Measurements from ENCODE around the gene ERP29.
A peak's percentile ranks its signal among the peaks of the same experiment; 100 is the strongest.
"Not testable (repeated sequence)": the region's sequence is repeated elsewhere in the genome, so short reads cannot be mapped to it uniquely, and the experiment has no call there.

ERP29 gene

DNA sequence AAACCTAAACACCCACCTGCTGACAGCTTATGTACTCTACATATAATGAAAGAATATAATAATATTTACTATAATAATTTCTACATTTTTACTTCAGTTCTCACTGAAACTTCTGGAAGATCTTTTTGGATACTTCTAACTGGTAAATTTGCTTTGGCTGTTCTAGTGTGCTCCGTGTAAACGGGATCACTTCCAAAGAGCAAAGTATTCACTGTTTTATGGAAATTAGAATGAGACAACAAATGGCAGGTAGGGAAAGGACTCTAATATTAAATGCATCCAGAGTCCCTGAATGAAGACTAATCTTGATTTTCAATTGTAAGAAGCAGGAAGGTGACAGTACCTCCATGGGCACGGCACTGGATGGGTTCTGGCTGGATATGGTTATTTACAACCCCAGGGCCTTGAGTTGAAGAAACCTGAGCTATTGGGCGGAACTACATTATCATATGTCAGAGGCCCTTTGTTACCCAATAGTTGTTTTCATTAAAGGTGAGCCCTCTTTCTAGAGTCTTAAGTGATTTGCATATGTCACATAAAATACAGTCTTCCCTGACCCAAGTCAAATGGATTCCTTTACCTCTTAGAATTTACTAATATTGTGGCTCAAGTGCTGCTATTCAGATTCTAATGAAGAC lies 10.7 kb downstream of the ERP29 start:
- peak overlapping the region; percentile 41 for H3K27ac ChIP-seq
- TF ChIP-seq ZFX (IDR thresholded peaks at IDR 0.05; ENCODE audit: borderline replicate concordance), result no peak
- TF ChIP-seq, protein P1, sequence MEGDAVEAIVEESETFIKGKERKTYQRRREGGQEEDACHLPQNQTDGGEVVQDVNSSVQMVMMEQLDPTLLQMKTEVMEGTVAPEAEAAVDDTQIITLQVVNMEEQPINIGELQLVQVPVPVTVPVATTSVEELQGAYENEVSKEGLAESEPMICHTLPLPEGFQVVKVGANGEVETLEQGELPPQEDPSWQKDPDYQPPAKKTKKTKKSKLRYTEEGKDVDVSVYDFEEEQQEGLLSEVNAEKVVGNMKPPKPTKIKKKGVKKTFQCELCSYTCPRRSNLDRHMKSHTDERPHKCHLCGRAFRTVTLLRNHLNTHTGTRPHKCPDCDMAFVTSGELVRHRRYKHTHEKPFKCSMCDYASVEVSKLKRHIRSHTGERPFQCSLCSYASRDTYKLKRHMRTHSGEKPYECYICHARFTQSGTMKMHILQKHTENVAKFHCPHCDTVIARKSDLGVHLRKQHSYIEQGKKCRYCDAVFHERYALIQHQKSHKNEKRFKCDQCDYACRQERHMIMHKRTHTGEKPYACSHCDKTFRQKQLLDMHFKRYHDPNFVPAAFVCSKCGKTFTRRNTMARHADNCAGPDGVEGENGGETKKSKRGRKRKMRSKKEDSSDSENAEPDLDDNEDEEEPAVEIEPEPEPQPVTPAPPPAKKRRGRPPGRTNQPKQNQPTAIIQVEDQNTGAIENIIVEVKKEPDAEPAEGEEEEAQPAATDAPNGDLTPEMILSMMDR (IDR thresholded peaks at IDR 0.05), result no peak

DNA sequence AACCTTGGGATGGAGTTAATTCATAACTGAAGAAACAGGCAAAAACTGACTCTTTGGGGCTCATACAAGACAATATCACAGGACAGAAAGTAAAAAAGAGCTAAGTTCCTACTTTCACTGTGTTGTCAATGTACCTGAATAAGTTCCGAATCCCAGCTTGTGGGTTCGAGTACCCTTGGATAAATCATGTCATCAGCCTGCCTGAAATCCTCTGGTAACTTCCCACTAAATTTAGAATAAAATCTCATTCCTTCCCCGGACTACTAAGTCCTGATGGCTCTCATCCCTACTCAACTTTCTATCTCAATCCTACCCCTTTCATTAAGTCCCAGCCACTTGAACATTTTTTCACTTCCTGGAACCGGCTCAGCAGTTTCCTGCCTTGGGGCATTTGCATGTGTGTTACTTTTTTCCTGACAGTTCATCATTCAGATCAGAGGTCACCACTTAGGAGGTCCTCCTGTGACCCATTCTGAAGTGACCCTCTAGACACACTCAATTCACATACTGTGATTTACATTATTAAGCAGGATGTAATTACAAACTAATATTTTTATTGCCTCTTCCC lies 12.7 kb downstream of the ERP29 start:
- peak overlapping the region; percentile 20 for H3K27ac ChIP-seq
- TF ChIP-seq ZFX (IDR thresholded peaks at IDR 0.05; ENCODE audit: borderline replicate concordance), result no peak
- TF ChIP-seq, protein P1 (IDR thresholded peaks at IDR 0.05), result no peak

DNA sequence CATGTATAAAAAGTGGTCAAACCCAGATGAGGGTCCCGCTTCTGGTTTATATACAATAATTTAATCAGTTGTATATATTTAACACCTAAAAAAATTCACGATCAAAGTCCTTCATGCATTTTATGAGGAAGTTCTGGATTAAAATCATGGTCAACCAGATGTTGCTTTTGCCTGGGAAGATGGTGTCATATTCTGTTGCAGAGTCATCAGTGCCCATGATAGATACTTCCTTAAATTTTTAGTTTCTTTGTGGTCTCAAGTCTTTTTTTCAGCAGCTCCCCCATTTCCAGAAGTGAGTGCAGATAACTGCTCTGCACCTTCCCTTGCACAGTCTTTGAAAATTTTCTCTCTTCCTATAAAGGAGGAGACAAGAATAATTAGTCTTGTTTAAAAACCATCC lies 16.1 kb downstream of the ERP29 start:
- no peak overlapping the region for H3K27ac ChIP-seq
- no peak for TF ChIP-seq ZFX (IDR thresholded peaks at IDR 0.05; ENCODE audit: borderline replicate concordance)
- TF ChIP-seq, protein P1 (IDR thresholded peaks at IDR 0.05), result no peak

DNA sequence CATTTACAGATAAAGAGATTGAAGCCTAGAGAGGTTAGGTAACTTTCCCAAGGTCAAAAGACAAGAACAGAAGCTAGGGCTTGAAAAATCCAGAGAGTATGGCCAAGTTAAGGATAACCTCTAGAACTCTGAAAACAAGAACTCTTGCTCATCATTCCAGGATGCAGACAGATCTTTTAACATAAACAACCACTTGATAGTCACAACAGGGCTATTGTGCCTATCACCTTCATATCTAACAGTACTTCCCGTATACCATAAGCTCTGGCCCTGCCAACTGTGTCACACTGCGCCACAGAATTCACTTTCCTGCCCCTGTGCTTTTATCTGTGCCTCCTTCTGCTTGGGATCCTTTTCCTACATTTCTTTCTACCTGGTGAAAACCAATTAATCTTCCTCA lies 18.2 kb downstream of the ERP29 start:
- no peak for TF ChIP-seq ZFX (IDR thresholded peaks at IDR 0.05; ENCODE audit: borderline replicate concordance)
- TF ChIP-seq, protein P1 (IDR thresholded peaks at IDR 0.05), result no peak
- 0 out of 2 replicates have a peak overlapping the region, but pooled peaks have one; percentile 10 for H3K27ac ChIP-seq

DNA sequence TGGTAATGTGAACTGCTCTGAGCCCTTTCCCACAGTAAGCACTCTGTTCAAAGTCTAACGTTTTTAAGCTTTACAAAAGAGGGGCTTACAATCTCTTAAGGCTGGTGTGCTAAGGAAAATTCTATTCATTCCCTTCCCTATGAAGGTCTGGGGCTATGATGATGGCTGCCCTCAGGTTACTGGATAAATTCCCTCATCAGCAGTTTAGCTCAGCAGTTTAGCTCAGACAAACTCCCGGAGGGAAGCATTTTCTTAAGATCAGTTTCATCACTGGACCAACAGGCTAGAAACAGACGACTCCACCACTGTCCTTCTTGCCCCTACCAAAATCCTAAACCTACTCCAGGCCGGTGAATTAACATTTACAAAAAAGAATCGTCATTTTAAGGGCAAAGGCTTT lies 19.1 kb downstream of the ERP29 start:
- TF ChIP-seq ZFX (IDR thresholded peaks at IDR 0.05; ENCODE audit: borderline replicate concordance), result no peak
- TF ChIP-seq, protein P1 (IDR thresholded peaks at IDR 0.05), result no peak

DNA sequence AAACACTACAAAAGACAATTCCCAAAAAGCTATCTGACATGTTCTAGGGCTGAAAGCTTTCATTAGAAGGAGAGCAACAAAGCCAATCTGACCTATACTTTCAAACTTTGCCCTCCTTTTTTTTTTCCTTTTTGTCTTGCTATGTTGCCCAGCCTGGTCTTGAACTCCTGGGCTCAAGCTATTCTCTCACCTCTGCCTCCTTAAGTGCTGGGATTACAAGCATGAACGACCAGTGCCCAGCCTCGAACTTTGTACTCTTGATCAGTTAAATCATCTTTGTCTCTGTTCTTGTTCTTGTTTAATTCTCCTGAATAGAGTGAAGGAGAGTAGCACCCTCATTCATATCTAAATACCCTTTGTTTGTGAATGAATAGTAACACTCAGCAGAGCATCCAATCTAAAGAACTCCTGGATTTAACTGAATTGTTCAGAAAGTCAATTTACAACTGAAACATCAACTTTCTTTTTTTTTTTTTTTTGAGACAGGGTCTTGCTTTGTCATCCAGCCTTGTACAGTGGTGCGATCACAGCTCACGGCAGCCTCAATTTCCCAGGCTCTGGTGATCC lies 22.1 kb downstream of the ERP29 start:
- TF ChIP-seq, protein P1 (IDR thresholded peaks at IDR 0.05), result no peak
- no peak for TF ChIP-seq ZFX (IDR thresholded peaks at IDR 0.05; ENCODE audit: borderline replicate concordance)
- no peak overlapping the region for H3K27ac ChIP-seq

More for the DNA sequence above, 19.1 kb downstream of the ERP29 start:
- H3K27ac ChIP-seq, result no peak overlapping the region

DNA sequence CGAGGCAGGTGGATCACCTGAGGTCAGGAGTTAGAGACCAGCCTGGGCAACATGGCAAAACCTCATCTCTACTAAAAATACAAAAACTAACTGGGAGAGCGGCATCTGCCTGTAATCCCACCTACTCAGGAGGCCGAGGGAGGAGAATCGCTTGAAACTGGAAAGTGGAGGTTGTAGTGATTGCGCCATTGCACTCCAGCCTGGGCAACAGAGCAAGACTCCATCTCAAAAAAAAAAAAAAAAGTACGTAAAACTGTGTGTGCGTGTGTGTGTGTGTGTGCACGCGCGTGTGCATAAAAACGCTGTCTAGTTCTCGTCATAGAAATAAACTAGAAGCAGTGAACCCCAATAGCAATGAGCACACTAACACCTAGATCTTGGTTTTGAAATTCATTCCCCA lies 23.4 kb downstream of the ERP29 start:
- H3K27ac ChIP-seq, result not testable (repeated sequence)
